Measurements from ENCODE around the gene DLGAP1. TPM values are rescaled to one million over a fixed set of nuclear protein-coding genes. Genes with fewer than 3 reads are reported as not detected.
"Not testable (repeated sequence)": the region's sequence is repeated elsewhere in the genome, so short reads cannot be mapped to it uniquely, and the experiment has no call there.

Gene DLGAP1
- total RNA-seq, 1 donor from 2014 or later = 4.4 TPM

DNA sequence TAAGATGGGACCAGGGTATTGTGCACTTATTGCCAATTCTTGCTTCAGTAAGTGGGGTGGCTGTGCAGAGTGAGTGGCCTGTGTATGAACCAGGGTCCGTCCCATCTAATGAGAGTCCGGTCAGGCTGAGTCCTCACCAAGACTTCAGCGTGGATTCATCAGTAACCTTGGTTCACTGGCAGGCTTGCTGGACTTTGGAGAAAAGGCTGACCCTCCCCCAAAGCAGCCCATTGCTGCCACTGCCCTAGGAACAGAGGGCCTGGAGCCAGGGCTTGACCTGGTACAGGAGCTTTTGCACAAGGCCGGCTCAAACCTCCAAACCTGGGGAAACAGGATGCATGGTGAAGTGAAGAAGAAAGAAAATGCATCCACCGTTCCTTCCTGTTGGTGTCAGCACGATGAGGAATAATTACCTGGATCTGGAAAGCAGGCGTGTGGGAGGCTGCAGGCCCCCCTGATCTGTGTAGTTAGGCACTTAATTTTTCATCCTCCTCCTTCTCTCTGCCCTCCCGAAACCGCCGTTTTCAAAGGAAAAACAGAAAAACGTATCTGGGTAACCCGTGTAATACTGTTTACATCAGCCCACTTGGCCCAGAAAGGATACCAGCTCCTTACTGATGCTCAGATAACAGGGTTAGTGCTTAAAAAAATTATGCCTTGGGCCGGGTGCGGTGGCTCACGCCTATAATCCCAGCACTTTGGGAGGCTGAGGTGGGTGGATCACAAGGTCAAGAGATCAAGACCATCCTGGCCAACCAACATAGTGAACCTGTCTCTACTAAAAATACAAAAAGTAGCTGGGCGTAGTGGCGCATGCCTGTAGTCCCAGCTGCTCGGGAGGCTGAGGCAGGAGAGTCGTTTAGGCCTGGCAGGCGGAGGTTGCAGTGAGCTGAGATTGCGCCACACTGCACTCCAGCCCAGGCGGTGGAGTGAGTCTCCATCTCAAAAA, 857.4 kb downstream of the DLGAP1 start:
- DNase-seq = peak; percentile 24

DNA sequence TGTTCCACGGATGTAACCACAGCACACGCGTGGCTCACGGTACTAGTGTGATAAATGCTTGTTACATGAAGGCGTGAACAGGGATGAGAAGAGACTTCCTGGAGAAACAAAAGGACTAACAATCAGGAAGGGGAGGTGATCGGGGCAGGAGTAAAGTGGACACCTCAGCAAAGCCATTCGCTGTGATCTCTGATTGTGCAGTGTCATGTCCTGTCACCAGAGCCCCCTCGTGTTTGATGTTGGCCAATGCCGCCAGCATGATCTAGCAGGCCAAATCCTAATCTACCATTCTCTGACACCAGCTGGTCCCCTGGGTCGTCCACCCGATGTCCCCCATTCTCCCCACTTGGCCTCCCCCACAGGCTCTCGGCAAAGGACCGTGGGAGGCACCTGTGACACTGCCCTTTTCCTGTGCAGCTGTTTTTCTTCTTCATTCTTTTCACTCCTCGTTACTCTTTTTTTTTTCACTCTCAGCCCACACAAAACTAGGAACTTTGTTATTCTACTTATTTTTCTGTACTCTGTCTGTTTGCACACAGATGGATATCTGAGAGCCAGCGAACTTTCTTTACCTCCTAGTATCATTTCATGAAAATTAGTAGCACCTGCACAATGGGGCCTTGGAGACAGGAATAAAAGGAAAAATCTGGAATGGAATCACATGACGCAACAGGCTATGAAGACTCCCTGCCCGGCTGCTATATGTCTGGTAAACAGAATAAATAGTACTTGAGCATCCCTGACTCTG, 858.3 kb downstream of the DLGAP1 start:
- DNase-seq = peak; percentile 73

DNA sequence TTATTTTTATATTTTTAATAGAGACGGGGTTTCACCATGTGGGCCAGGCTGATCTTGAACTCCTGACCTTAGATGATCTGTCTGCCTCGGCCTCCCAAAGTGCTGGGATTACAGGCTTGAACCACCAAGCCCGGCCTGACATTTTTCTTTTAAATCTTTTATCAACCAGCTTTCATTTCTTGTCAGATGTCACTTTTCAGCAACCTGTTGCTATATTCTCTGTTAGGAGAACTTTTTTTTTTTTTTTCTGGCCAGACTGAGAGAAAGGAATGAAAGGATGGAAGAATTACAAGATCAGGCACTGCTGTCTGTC, 858.8 kb downstream of the DLGAP1 start:
- DNase-seq = peak; percentile 18

DNA sequence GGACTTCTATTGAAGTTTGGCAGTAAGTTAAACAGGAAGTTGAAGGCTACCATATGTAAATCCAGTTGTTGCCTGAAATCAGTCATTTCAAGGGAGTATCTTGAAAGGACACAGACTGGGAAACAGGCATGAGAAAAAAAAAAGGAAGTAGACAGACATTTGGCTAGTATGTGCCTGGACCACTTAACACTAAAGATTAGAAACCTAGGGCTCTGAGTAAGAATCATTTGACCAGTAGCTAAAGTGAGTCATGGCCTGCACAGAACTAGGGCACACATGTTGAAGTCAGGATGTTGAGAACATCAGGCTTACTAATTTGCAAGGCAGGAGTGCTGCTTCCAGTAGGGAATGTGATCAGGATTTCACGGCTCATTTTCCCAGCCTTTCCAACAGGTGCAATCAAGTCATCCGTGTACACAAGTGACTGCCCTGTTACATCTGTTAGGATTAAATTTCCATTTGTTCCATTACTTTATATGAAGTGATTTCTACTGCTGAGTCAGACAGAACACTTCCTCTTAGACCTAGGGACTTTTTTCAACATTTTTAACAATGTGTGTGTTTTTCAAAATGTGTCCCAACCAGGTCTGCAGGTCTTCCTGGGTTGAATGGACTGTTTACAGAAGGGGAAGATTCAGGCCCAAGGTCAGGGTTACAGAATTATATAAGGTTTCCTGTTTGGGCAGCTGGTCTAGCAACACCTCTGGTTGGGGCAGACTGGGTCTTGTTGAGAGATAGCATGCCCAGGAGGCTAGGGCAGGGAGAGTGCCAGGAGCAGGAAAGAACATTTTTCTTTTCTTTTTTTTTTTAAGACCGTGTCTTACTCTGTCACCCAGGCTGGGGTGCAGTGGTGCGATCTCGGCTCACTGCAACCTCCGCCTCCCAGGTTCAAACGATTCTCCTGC, 859.5 kb downstream of the DLGAP1 start:
- DNase-seq = peak; percentile 94

DNA sequence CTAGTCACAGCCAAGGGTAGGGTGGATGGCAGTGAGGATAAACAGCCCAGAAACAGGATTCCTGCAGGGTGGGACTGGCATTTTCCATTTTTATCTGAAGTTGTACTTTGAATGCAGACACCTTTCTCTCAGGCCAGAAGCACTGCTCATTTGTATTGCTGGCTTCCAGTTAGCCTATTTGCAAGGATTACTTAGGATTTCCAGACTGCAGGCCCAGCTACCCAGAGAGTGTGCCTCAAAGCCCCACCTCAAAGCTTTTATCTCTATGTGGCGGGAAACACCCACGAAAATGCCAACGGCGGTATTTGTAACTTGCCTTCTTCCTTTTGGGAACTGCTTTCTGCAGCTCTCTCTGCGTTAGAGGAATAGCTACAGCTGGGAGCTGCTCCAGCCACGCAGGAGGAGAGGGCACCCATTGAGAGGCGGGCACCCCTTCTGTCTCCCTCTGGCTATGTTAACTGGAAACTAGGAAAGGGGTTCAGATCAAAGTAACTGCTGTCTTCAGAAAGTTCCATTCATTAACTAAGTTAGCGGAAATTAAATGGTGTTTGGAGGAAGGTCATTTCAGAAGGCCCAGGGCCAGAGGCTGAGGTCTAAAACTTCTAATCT, 860.2 kb downstream of the DLGAP1 start:
- peak; percentile 61 for DNase-seq

DNA sequence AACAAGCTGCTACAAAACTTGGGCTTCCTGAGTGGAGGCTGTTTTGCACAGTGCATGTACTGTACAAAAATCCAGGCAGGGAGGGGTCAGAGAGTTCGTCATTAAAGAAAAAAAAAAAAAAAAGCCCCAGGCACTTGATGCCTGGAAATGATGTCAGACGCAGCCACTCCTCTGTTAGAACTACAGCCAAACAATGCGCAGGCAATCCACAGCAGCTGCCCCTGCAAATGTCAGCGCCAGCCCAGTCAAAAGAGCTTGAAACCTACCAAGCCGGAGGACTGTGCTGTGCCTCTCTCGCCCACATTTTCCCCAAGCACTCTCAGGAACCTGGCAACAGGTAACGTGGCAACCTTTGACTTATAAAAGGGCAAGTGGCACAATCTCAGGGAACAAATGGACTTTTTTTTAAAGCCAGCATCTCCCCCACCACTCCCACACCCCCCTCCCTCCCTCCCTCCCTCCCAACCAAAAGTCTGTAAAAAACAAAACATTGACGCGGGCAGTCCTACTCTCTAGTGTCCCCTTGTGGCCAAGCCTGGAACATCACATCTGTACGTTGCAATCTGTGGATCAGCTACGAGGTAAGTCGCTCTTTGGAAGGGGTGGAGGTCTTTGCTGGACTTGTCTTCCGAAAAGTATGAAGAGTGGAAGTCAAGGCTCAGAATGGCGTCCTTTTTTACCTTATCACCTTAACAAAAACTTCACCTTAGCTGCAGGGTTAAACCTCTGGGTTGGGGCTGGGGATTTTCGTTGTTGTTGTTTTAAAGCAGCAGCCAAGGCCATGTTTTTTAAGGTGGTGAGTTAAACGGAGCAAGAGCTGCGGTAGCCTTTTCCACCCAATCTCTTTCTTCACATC, 861.0 kb downstream of the DLGAP1 start:
- peak; percentile 98 for DNase-seq

DNA sequence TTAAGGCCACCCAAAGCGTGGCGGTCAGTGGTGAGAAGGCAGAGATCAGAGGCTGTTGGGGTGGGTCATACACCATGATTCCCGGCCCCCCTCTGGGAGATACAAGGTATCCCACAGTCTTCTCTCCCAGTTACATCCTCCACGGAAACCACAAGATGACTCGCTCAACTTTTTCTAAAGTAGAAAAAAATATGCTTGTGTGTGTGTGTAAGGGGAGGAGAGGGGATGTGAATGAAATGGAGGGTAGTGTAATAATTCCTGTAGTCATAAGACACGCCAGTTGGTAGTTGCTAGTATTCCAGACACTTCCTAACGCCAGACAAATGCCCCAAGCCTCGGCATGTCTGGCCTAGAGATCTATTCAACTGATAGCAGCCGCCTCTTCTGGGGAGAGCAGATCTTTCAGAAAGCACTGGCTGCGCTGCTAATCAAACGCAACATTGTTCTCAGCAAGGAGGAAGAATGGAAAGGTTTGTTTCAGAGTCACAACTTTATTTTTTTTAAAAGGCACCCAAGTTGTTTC, 861.7 kb downstream of the DLGAP1 start:
- DNase-seq = no peak

DNA sequence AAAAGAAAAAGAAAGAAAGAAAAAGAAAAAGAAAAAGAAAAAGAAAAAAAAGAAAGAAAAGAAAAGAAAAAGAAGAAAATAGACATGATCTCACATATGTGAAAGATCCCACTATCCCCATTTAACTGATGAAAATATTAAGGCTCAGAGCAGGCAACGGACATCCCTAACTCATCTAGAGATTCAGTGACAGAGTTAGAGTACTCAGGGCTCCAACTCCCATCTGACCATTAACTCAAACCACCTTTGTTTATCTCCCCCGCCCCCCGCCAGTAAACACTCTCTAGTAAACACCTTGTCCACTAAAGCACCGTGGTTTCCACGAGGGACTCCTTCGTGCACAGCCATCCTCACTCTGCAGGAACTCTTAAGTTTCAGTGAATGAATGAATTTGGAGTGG, 862.2 kb downstream of the DLGAP1 start:
- no peak for DNase-seq

DNA sequence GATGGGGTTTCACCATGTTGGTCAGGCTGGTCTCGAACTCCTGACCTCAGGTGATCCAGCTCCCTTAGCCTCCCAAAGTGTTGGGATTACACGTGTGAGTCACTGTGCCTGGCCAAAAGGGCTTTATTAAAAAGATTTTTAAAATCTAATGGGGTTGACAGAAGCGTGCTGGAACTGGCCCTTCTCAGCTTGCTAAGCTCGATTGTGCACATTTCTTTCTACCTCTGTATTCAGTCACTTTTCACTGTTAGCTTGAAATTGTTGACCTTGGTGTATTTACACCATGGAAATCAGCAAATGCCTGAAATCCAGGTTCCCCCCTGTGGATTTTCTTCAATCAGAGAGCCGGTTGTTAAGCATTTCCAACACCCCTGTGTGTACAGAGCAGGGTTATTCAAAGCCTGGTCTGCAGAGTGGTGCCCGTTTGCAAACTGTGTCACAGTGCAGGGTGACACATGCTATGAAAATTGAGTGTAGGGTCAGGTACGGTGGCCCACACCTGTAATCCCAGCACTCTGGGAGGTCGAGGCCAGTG, 864.9 kb downstream of the DLGAP1 start:
- DNase-seq = no peak

DNA sequence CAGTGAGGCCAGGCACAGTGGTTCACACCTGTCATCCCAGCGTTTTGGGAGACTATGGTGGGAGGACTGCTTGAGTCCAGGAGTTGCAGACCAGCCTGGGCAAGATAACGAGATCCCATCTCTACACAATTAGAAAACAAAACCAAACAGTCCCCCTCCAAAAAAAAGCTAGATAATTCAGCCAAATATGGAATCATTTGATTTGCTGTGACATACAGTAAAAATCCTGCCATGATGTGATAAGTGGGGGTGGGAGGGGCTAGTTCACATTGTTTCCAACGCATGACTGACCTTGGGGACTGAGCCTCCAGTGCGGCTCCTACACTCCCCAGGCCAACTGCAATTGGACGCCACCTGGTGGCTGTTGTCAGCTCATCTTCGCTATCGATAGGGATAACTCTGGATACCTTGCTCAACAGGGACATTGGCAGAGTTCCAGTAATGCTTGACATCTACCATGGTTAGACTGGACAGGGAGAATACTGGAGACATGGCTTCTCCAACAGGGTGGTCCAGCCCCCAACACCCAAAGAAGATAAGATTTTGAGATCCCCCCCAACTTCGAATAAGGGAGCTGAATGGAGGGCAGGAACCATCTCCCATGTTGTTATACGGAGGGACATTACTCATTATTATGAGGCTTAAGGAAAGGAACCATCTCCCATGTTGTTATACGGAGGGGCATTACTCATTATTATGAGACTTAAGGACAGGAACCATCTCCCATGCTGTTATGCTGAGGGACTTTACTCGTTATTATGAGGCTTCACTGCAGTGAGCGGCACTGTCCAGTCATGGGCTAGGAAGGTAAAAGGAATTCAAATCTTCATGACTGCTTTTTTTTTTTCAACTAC, 869.2 kb downstream of the DLGAP1 start:
- DNase-seq = peak; percentile 84

DNA sequence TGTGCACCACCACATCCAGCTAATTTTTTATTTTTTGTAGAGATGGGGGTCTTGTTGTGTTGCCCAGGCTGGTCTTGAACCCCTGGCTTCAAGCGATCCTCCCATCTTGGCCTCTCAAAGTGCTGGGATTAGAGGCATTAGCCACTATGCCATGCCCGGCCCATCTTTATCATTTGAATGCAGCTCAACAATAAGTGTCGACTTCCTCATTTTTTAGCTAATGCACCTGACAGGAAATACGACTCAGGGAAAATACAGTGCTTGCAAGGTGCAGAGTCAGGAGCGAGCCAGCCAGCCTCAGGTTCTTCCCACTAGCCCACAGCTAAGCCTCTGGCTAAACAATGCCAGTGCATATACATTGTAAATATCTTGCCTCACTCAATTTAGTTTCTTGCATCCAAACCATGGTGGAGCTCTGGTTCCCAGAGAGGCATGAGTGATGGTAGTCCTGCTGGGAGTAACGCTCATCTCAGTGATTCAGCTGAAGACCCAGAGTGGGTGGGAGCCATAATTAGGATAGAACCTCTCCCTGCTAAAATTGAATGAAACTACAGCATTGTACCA, 870.1 kb downstream of the DLGAP1 start:
- DNase-seq = no peak

DNA sequence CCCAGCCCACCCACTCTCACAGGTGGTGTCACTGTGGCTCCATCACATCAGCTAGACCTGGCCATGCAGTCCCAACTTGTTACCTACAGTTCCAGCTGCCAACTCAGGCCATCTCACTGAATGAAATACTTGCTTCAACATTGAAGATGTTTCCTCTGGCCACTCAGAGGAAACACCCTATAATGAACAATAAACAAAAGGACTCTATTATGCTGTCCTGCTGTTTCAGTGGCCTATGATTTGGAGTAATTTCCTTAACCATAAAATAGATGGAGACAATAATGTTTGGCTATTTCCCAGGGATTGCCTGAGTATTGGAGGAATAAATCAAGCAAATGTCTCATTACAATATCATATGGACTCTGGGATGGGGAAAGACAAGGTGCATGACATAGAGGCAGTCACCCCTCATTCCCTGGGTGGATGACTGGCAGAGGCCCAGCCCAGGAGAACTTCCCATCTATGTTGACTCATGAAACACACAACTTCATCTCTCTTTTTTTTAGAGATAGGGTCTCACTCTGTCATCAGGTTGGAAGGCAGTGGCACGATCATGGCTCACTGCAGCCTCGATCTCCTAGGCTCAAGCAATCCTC, 870.7 kb downstream of the DLGAP1 start:
- DNase-seq = no peak

DNA sequence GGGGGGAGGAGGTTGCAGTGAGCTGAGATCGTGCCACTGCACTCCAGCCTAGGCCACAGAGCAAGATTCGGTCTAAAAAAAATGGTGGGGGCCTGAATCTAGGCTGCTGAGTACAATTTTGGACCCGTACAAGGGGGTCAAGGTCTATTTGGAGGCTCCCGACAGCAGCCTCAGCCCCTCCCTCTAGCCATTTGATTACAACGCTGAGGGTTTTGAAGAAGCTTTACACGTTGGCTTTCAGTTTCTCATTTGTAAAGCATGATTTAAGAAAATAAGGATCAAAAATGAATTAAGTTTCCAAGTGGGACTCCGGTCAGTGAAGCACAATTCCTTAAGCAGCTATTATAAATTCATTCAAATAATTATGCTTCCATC, 871.2 kb downstream of the DLGAP1 start:
- no peak for DNase-seq

DNA sequence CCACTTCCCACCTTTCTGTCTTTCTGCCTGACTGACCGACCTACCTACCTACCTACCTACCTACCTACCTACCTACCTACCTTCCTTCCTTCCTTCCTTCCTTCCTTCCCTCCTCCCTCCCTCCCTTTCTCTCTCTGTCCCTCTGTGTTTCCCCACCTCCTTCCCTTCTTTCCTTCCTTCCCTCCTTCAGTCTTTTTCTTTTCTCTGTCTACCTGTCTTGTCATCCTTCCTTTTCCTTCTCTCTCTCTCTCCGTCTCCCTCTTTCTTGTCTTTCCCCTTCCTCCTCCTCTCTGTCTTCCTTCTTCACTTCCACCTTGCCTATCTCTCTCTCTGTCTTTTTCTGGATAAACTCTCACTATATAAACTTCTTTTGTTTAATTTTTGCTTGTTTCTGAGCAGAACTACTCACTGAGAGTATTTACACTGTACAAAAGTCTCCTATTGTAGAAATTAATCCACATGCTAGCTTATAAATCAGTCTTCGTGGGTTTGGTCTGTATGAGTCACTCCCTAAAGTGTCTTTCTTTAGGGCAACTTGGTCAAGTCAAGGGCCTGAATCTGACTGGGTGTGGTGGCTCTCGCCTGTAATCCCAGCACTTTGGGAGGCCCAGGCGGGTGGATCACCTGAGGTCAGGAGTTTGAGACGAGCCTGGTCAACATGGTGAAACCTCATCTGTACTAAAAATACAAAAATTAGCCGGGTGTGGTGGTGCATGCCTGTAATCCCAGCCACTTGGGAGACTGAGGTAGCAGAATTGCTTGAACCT, 871.8 kb downstream of the DLGAP1 start:
- not testable (repeated sequence) for DNase-seq

DNA sequence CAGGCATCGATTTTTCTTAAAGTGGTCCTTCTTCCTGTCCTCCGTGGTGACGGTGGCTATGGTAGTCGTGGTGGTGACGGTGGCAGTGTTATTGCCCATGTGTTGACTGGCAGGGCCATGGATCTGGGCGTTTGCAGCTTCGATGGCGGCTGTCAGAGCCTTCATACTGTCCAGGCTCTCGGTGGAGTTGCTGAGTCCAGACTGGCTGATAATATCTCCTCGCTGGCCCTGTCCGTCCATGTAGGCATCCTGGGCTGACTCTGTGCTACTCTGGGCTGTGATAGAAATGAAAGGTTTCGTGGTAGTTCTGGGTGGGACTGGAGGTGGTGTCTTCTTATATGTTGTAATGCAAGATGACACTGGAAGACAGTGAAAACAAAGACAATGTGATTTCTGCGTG, 873.2 kb downstream of the DLGAP1 start:
- DNase-seq = no peak

DNA sequence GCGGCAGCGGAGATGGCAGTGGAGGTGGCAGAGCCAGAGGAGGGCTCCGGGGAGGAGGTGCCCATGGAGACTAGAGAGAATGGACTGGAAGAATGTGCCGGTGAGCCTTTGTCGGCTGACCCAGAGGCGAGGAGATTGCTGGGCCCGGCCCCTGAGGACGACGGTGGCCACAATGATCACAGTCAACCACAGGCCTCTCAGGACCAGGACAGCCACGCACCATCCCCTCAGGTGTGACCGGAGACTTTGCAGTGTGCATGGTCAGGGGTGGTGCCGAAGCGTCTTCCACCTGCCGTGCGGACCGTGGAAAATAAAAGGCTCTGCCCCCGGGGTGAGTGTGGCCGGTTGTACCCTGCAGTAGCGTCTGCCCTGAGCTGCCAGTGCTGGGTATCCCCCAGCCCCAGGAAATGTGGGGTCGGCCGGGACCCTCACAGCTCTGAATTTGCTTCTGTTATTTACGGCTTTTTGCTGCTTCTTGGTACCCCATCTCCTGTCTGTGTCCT, 874.5 kb downstream of the DLGAP1 start:
- not testable (repeated sequence) for DNase-seq

DNA sequence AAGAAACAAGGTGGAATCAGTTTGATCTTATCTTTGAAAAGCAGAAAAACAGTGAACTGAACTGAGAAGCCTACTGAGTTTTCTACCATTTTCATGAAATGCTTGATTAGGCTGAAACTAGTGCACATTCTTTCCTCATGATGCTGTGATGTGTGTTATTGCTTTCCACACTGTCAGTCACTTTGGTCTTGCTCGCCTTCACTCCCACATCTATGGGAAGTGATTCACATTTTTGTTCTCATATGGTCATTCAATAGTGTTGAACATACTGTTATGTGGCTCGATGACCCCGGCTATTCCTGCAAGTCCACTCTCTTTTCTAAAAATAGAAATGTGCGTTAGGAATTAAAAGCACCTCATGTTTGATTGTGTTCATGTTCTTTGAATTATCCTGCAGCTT, 875.4 kb downstream of the DLGAP1 start:
- no peak for DNase-seq

DNA sequence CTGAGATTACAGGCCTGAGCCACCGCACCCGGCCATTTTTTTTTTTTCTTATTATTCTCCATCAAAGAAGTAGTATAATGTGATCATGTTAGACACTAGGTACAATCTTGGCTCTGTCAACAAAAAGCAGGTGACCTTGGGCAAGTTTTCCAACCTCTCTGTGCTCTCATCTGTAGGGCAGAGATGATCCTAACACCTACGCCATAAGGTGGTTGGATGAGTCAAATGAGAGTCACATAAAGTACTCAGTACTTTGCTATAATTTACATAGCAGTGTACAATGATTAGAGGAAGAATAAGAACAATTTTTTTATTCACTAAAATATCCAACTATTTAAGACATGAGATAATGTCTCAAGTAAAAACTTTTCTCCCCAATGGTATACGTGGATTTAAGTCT, 876.5 kb downstream of the DLGAP1 start:
- DNase-seq = no peak

Data from tongue (tissue), 2 donors.